RCC 7860 (cell line): ENCODE results near the gene HIVEP3.

Experiments
- DNase-seq: peaks from one replicate; pipeline ENCODE4 v3.0.0-alpha.2; 2015; ENCODE audit warnings: low spot score
- FAIRE-seq: peaks from 2 replicates; lab custom pipeline; 2012; peaks lifted over from hg19 to GRCh38; lab: Jason Lieb, UNC

HIVEP3 gene

GRCh38 chr1:41496080-41497055 lies 422.4 kb downstream of the HIVEP3 start:
- DNase-seq, result peak; percentile 71
- no peak for FAIRE-seq

- DNase-seq, result no peak
- no peak for FAIRE-seq
These were observed 423.3 kb downstream of the HIVEP3 start for GRCh38 chr1:41495210-41495948.

- FAIRE-seq (no peak), DNase-seq (no peak)
These were observed 424.1 kb downstream of the HIVEP3 start for GRCh38 chr1:41494351-41495209.

GRCh38 chr1:41493626-41494350 lies 424.9 kb downstream of the HIVEP3 start:
- DNase-seq (no peak), FAIRE-seq (no peak)

GRCh38 chr1:41493117-41493536 lies 425.6 kb downstream of the HIVEP3 start:
- FAIRE-seq (peak; percentile 89), DNase-seq (peak; percentile 98)

- FAIRE-seq, result no peak
These were observed 426.3 kb downstream of the HIVEP3 start for GRCh38 chr1:41492341-41492848.

GRCh38 chr1:41490911-41491310 lies 427.8 kb downstream of the HIVEP3 start:
- peak; percentile 93 for FAIRE-seq
- peak; percentile 94 for DNase-seq

More at GRCh38 chr1:41492341-41492848, 426.3 kb downstream of the HIVEP3 start:
- peak; percentile 68 for DNase-seq

- FAIRE-seq, result no peak
- DNase-seq, result no peak
These were observed 429.2 kb downstream of the HIVEP3 start for GRCh38 chr1:41489561-41489960.

GRCh38 chr1:41488040-41488951 lies 430.4 kb downstream of the HIVEP3 start:
- DNase-seq, result no peak
- no peak for FAIRE-seq

- FAIRE-seq (no peak), DNase-seq (peak; percentile 71)
These were observed 431.3 kb downstream of the HIVEP3 start for GRCh38 chr1:41487126-41488039.

- peak; percentile 93 for FAIRE-seq
- DNase-seq, result peak; percentile 98
These were observed 432.2 kb downstream of the HIVEP3 start for GRCh38 chr1:41486371-41487125.

GRCh38 chr1:41486053-41486370 lies 432.7 kb downstream of the HIVEP3 start:
- DNase-seq (no peak), FAIRE-seq (no peak)

- FAIRE-seq, result peak; percentile 85
- peak; percentile 93 for DNase-seq
These were observed 433.1 kb downstream of the HIVEP3 start for GRCh38 chr1:41485605-41486004.

GRCh38 chr1:41484402-41485241 lies 434.1 kb downstream of the HIVEP3 start, which contains the start of gene EDN2:
Gene EDN2 (minus strand): TSS chr1:41484683. CDS start chr1:41484601, 82 bp downstream.
- DNase-seq (no peak), FAIRE-seq (no peak)

GRCh38 chr1:41483960-41484401 lies 434.7 kb downstream of the HIVEP3 start:
- FAIRE-seq, result no peak
- DNase-seq, result no peak
